ENCODE data around the gene CENATAC. TPM values are rescaled to one million over a fixed set of nuclear protein-coding genes. Genes with fewer than 3 reads are reported as not detected.
A peak's percentile ranks its signal among the peaks of the same experiment; 100 is the strongest.

CENATAC gene
- total and polyA plus RNA-seq, 9 of the 15 experiments (the other 6 are each of a cell fraction or from before 2014, with no cell fraction given), result 2.4 to 25.5 (median 13.7) TPM

DNA sequence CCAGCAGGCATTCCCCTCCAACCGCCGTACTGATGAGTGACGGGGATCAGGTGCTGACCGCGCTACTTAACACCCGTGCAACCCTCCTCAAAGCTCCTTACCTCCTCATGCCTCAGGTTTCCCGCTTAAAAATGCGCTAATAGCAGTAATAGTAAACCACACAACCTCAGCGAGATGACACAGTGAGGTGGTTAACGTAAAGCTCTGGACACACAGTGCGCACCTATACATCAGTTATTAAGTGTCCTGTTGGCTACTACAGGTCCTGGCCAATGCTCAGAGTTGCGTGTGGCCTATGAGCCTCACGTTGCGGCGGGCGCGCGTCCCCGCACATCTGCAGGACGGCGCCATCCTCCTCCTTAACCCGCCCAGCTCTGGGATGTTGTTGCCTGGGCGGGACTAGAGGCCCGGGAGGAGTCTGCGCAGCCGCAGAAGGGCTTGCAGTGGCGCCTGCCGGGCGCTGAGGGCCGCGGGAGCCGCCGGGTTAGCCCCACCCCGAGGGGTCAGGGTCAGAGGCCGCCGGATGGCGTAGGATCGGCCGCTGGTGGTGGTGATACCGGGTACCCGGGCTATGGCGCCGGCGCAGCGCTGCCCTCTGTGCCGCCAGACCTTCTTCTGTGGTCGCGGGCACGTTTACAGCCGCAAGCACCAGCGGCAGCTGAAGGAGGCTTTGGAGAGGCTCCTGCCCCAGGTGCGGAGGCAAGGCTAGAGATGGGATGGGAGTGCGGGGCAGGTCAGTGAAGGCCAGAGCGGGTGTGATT is at the start of gene CENATAC (continued):
- TF ChIP-seq, protein P1, sequence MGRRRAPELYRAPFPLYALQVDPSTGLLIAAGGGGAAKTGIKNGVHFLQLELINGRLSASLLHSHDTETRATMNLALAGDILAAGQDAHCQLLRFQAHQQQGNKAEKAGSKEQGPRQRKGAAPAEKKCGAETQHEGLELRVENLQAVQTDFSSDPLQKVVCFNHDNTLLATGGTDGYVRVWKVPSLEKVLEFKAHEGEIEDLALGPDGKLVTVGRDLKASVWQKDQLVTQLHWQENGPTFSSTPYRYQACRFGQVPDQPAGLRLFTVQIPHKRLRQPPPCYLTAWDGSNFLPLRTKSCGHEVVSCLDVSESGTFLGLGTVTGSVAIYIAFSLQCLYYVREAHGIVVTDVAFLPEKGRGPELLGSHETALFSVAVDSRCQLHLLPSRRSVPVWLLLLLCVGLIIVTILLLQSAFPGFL (CRISPR knock-in tag; IDR thresholded peaks at IDR 0.05), result no peak
- TF ChIP-seq, protein P2, sequence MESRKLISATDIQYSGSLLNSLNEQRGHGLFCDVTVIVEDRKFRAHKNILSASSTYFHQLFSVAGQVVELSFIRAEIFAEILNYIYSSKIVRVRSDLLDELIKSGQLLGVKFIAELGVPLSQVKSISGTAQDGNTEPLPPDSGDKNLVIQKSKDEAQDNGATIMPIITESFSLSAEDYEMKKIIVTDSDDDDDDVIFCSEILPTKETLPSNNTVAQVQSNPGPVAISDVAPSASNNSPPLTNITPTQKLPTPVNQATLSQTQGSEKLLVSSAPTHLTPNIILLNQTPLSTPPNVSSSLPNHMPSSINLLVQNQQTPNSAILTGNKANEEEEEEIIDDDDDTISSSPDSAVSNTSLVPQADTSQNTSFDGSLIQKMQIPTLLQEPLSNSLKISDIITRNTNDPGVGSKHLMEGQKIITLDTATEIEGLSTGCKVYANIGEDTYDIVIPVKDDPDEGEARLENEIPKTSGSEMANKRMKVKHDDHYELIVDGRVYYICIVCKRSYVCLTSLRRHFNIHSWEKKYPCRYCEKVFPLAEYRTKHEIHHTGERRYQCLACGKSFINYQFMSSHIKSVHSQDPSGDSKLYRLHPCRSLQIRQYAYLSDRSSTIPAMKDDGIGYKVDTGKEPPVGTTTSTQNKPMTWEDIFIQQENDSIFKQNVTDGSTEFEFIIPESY (CRISPR knock-in tag; IDR thresholded peaks at IDR 0.05), result 0 out of 2 replicates have a peak, but pooled peaks have one; percentile 56
- TF ChIP-seq SMAD4 (CRISPR knock-in tag; conservative IDR thresholded peaks at IDR 0.05), result peak; percentile 32
- TF ChIP-seq RFX1 (IDR thresholded peaks at IDR 0.05), result no peak
- TF ChIP-seq EP400 (IDR thresholded peaks at IDR 0.05), result peak; percentile 70
- 0 out of 2 replicates have a peak, but pooled peaks have one; percentile 49 for TF ChIP-seq ZNF76 (CRISPR knock-in tag; IDR thresholded peaks at IDR 0.05; ENCODE audit: borderline replicate concordance)
- TF ChIP-seq ZNF583 (CRISPR knock-in tag; IDR thresholded peaks at IDR 0.05), result peak; percentile 57; the same call in 1 of the 2 replicates
- peak; percentile 67 for TF ChIP-seq C11orf30 (IDR thresholded peaks at IDR 0.05; ENCODE audit: low read depth)
- TF ChIP-seq, protein P3, sequence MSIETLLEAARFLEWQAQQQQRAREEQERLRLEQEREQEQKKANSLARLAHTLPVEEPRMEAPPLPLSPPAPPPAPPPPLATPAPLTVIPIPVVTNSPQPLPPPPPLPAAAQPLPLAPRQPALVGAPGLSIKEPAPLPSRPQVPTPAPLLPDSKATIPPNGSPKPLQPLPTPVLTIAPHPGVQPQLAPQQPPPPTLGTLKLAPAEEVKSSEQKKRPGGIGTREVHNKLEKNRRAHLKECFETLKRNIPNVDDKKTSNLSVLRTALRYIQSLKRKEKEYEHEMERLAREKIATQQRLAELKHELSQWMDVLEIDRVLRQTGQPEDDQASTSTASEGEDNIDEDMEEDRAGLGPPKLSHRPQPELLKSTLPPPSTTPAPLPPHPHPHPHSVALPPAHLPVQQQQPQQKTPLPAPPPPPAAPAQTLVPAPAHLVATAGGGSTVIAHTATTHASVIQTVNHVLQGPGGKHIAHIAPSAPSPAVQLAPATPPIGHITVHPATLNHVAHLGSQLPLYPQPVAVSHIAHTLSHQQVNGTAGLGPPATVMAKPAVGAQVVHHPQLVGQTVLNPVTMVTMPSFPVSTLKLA (conservative IDR thresholded peaks at IDR 0.05), result peak; percentile 44 to 52; a peak in 3 of 4 replicates
